SK-N-MC (cell line): ENCODE measurements around the gene PARM1.

ENCODE experiments used
- EZH2 ChIP-seq: fragments of 200-600 bp; sonication (generic); IDR thresholded peaks from one replicate; pipeline ENCODE4 v1.6.1; 2017; ENCODE audit warnings: antibody characterized with exemption
- POLR2AphosphoS5 ChIP-seq: IDR thresholded peaks from 2 replicates; pipeline ENCODE4 v1.6.1; 2012; ENCODE audit warnings: mild to moderate bottlenecking, low read depth, low read length, borderline replicate concordance

DNA sequence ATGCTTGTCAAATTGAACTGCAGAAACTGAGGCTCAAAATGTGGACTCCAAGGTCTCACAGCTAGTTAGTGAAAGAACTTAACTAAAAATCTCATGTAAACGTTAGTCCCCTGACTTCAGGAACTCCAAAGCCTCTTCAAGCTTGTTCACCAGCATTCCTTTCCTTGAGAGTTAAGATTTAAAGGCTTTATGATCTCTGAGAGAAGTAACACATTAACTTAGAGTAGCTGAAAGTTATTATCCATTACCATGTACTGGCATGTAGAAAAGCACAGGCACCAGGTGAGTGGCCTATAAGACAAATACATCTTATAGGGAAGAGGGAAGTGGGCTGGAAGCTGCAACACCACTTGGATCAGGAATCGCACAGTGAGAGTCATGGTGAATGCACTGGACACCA lies 15.3 kb downstream of the PARM1 start:
- no peak for TF ChIP-seq EZH2
- no peak for TF ChIP-seq POLR2AphosphoS5
